NCI-H2081 (cell line): Measurements from ENCODE around the gene GRAMD4.

ENCODE experiments used
- DNase-seq, 2 experiments: peaks; one replicate each; lab custom pipeline; 2025; lab: John Stamatoyannopoulos, UW

GRAMD4 gene

DNA sequence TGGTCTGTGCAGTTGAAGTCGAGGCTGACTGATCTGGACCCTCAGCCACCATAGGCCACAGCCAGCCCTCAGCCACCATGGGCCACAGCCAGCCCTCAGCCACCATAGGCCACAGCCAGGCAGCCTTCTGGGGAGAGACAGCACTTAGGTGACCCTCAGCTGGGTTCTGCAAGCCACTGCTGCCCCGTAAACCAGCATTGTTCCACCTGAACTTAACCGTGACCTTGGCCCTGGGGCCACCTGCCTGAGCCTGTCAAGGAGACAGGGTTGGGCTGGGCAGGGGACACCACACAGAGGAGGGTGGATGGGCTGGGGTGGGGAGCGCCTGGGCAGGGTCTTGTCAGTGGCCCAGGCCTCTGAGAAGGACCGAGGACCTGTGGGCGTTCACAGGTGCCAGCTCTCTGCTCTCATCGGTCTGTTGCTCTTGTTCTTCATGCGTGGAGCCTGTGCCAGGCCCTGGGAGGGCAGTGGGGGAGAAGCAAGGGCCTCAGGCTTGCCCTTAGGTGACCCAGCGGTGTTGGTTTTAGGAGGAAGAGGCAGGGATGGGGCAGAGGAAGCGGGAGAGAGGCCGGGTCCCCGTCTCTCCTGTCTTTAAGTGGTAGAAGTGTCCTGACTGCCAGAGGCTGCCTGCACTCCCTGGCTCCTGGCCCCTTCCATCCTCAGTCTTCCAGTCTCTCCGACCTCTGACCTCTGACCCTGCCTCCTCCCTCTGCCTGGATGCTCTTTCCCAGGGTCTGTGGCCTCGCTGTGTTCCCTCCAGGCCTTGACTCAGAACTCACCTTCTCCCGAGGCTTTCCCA lies 36.9 kb downstream of the GRAMD4 start:
- DNase-seq: no peak

DNA sequence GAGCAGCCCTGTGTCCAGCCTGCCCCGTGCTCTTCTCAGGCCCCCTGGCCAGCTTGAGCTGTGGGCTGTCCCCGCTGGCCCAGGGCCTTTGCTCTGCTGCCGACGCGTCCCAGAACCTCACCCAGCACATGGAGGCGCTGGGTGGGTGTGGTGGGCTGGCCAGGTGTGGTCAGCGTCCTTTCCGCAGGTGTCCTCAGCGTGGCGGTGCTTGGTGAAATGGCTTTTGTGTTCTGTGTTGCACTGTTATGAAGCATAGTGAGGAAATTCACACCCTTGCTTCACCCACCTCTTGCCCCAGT lies 37.4 kb downstream of the GRAMD4 start:
- DNase-seq: no peak

DNA sequence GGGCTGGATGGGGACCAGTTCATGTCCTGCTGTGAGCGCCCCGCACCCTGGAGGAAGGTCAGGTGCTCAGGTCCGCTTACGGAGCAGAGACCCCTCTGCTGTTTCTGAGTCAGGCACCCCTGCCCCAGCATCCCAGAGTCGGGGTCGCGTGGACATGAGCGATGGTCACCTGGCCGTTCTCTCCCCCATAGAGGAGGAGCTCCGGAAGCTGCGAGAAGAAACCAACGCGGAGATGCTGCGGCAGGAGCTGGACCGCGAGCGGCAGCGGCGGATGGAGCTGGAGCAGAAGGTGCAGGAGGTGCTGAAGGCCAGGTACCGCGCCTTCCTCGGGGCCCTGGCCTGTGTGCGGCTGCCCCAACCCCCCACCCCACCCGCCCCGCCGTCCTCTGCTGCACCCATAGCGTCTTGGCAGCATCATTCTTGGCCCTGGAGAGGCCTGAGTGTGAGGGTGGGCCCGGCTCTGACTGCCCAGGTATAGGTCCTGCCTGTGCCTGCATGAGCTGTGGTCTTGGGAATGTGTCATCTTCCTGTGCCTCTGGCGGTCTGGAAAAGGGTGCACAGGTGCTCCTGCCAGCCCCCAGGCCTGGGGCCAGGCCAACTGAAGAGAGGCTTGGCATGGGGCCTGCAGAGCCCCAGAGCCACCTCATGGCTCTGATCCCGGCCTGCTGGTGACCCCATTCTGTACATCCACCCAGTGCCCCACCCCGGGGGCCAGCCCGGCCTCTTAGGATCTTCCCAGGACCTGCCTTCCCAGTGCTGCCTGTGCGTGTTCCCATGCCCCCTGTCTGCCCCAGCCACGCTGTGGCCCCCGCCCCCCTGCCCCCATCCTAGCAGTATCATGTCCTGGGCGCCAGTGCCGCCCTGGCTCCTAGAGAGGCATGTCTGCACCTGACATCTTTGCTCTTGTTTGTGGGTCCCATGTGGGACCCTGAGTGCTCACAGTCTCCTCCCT lies 38.1 kb downstream of the GRAMD4 start:
- no peak for DNase-seq

DNA sequence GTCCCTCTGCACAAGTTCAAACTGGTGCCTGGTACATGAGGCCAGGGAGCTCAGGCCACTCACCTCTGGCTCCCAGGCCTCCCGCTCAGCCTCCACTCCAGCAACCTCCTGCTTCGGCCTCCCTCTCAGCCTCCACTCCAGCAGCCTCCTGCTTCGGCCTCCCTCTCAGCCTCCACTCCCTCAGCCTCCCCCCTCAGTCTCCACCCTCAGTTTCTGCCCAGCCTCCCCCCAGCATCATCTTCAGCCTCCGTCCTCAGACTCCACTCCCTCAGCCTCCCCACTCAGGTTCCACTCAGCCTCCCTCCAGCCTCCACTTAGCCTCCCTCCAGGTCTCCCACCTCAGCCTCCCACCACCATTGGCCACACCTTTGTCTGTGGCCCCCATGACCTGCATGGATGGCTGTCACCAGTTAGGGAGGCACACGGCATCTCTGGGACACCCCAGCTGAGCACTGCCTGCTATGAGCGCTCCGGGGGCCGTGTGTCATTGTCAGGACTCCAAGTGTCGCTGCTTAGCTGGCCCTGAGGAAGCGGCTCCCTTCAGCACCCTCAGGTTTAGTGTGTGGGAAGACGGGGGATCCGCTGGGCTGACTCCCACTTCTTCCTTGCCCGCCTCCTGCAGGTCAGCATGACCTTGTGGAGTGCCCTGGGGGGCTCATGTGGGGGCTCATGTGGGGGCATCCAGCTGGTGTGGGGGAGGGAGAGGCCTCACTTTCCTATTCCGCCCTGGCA lies 39.0 kb downstream of the GRAMD4 start:
- no peak for DNase-seq

DNA sequence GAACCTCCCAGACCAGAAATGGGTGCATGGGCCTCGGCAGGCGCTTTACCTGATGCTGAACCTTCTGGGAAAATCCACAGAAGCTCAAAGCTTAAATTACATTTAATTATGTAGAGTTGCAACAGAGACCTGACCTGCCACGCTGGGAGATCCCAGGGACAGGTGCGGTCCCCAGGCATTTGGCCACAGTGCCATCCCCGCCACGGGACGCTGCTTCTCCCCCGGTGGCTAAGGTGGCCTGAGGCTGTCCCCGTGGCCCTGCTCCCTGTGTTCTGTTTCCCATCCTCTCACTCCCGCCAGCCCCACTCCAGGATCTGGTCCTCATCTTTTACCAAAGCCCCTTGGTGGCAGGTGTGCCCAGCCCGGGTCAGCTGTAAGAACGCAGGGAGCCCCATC lies 39.6 kb downstream of the GRAMD4 start:
- no peak for DNase-seq

DNA sequence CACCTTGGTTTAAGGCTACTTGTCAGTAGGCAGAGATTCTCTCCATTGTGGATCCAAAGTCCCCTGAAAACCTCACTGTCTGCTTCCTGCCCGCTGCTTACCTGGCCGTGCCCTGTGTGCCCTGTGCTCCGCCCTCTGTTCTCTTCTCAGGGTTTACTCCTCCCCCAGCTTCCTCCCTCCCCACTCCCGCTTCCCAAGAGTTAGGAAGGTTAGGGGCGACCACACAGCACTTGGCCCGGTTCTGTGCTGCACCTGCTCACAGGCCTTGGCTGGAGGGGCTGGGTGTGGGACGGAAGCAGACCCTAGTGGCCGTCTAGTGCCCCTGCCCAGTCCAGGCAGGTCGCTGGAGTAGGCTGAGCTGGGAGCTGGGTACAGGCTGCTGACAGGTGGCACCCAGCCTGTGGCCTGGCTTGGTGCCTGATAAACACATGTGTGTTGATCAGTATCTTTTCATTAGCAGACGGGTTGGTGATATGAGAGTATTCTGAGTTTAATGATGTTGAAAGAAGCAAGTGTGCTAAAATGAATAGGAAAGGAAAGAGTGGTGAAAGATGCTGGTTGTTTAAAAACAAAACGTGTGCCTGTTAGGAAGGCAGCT lies 40.5 kb downstream of the GRAMD4 start:
- DNase-seq: peak; percentile 17 to 67

DNA sequence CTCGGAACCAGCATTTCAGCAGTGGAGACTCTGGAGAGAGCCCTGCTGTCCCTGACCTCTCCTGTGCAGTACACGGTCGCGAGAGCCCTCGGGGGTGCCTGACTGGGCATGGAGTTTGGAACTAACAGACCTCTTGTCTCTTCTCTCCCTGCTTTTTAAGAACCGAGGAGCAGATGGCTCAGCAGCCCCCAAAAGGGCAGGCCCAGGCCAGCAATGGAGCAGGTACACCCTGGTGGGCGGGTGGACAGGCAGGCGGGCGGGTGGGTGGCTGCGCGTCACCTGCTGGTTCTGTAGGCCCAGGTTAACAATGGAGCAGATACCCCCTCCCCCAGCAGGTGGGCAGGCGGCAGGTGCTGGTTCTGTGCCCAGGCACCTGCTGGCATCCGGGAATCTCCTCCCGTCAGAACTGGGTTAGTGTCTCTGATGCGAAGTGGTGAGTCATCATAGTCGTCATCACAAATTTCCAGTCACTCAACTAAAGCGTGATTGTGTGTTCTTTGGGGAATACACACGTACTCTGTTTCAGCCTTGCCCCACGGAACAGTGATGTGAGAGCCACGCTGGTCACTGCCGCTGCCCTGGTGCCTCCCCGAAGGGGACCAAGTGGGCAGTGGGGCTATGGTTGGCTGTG lies 41.1 kb downstream of the GRAMD4 start:
- peak; percentile 40 to 74 for DNase-seq

DNA sequence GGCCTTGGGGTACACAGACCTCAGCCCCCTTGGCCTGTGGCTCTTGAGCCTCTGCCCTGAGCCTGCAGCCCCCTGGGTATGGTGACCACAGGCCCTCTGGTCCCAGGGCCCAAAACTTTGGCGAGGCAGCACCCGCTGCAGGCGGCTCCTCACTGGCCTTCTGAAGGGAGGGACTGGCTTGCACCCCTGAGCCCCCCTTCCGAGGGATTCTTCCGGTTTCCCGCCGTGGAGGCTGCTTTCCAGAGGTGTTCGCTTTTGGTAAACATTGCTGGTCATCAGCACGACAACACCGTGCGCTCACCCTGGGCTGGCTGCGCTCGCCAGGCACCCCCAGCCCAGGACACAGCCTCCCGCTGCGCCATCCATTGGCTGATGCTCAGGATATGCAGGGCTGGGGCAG lies 42.0 kb downstream of the GRAMD4 start:
- no peak for DNase-seq

DNA sequence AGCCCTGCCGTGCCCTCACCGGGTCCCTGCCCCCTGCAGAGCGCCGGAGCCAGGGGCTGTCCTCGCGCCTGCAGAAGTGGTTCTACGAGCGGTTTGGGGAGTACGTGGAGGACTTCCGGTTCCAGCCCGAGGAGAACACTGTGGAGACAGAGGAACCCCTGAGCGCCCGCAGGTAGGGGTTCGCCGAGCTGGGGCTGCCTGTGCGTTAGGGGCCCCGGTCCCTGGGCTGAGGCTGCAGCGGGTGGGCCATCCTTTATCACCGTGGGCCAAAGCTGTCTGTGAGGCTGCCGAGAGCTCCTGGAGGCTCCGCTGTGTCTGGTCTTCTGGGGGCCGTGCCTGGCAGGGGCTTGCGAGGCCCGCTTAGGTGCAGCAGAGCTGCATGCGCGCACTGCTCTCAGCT lies 42.8 kb downstream of the GRAMD4 start:
- DNase-seq: no peak

DNA sequence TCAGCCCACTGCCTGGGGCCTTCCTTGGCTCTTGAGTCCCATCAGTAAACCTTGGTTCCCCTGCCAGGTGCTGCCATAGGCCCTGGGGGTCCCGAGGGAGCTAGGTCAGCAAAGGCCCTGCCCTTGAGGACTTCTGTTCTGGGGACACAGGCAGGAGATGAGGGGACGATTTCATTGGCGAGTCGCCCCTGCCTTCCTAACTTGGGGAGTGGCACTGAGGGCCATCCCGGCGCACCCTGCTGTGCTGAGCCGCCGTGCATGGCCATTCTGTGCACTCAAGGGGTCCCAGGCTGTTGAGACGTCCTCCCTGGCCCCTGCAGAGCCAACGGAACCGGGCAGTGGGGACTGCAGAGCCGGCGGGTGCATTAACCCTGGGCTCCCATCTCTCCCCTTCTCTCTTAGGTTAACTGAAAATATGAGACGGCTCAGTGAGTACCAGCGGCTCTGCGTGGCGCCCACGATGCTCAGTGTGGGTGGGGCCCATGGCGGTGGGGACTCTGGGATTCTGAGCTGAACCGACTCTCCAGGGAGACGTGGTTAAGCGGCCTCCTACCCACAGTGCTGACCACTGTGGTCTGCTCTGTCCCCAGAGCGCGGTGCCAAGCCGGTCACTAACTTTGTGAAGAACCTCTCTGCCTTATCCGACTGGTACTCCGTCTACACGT lies 43.4 kb downstream of the GRAMD4 start:
- no peak for DNase-seq

DNA sequence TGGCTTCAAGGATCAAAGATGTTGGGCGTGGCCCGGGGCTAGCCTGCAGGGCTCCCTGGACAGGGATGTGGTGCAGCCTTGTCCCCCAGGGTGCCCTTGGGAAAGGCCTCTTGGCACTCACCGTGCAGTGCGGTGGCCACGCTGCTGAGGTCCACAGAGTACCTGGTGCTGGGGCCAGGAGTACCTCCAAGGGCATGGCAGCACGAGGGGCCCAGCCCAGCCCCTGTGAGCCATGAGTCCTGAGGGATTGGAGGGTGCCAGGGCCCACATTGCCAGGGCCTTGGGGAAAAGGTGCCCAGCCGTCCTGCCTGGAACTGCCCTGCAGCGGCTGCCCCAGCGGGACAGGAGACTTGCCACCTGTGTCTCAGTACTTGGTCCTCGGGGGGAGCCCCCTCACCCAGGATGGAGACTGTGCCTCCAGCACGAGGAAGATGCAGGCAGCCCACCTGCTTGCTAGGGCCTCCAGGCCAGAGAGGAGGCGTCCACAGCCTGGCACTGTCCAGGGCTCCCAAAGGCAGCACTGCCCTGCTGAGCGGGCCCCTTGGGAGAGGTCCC lies 44.2 kb downstream of the GRAMD4 start:
- no peak for DNase-seq

DNA sequence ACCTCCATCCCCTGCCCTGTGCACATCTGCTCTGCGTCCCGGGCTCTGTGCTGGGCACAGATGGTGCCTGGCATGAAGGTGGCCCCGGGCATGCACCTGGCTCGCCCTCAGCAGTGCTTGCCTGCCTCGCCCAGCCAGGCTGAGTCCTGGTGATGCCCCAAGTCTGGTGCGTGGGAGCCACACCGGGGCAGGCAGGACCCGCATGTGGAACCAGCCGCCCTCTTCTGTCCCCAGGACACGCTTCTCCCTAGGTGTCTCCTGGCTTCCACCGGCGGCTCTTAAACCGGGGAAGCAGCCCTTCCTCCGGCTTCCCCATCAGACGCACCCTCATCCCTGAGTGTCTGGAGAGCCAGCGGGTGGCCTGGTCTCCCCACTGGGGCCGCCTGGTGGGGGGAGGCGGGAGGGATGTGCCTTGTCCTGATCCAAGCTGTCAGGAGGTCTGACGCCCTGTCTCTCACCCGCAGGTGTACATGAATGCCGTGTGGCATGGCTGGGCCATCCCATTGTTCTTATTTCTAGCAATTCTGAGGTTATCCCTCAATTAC lies 45.0 kb downstream of the GRAMD4 start:
- no peak for DNase-seq

DNA sequence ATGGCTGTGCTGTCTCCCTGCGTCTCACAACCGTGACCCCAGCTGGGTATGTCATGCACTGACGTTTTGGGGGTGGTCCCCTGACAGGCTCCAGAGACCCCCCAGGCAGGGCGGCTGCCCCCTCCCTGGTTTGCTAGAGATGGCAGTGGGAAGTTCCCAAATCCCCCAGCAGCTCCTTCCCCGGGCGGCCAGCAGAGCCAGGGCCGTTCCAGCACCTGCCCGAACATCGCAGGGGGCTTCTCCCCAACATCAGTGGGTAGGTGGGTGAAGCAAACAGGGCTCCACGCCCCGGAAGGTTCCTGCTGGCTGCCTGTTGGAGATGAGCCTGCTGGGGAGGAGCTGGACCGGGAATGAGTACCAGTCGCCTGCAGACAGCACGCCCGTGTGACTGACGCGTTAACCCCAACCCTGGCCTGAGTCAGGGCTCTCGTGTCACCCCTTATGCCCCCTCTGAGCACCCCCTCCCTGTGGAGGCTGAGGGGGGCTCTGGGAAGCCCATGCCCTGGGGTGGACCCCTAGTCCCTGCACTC lies 45.6 kb downstream of the GRAMD4 start:
- DNase-seq: no peak

DNA sequence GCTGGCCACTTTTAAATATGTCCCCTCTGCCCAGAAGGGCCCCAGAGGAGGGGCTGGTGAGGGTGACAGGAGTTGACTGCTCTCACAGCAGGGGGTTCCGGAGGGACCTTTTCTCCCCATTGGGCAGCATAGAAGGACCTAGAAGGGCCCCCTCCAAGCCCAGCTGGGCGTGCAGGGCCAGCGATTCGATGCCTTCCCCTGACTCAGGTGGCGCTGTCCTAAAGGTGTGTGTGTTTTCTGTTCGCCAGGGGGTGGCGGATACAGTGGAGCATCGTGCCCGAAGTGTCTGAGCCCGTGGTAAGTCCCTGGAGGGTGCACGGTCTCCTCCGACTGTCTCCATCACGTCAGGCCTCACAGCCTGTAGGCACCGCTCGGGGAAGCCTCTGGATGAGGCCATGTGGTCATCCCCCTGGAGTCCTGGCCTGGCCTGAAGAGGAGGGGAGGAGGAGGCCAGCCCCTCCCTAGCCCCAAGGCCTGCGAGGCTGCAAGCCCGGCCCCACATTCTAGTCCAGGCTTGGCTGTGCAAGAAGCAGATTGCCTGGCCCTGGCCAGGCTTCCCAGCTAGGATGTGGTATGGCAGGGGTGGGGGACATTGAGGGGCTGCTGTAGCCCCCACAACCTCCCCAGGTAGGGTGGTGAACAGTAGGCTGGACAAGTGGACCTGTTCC lies 46.5 kb downstream of the GRAMD4 start:
- no peak for DNase-seq

DNA sequence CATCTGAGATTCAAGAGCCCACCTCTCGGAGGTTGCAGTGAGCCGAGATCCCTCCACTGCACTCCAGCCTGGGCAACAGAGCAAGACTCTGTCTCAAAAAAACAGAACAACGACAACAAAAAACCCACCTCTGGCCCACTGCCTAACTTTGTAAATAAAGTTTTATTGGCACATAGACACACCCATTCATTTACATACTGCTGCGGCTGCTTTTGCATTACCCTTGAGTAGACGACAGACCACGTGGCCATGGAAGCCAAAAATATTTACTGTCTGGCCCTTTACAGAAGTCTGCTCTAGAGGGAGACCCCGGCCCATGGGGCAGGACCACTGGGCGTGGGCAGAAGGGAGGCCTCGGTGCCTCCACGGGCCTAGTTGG lies 47.0 kb downstream of the GRAMD4 start:
- no peak for DNase-seq

DNA sequence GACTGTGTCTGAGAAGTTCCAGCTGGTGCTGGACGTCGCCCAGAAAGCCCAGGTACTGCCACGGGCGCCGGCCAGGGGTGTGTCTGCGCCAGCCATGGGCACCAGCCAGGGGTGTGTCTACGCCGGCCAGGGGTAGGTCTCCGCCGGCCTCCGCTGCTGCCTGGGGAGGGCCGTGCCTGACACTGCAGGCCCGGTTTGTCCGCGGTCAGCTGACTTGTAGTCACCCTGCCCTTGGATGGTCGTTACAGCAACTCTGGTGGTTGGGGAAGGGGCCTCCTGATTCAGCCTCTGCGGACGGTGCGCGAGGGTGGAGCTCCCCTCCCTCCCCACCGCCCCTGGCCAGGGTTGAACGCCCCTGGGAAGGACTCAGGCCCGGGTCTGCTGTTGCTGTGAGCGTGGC lies 47.9 kb downstream of the GRAMD4 start:
- no peak for DNase-seq

DNA sequence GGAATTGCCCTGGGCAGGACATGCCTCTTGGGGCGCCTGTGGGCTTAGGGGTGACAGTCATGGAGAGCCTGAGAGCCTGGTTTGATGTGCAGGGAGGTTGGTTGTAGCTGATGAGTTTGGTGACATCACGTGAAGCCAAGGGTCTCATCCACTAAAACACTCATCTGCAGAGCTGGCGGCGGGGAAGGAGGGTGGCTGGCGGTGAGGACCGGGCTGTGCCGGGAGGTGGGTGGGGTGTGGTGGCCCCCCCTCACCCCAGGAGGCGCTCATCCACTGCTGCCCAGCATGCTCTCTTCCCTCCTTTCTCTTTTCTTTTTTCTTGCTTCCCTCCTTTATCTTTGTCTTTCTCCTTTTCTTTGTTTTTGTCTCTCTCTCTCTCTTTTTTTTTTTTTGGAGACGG lies 49.0 kb downstream of the GRAMD4 start:
- no peak for DNase-seq

DNA sequence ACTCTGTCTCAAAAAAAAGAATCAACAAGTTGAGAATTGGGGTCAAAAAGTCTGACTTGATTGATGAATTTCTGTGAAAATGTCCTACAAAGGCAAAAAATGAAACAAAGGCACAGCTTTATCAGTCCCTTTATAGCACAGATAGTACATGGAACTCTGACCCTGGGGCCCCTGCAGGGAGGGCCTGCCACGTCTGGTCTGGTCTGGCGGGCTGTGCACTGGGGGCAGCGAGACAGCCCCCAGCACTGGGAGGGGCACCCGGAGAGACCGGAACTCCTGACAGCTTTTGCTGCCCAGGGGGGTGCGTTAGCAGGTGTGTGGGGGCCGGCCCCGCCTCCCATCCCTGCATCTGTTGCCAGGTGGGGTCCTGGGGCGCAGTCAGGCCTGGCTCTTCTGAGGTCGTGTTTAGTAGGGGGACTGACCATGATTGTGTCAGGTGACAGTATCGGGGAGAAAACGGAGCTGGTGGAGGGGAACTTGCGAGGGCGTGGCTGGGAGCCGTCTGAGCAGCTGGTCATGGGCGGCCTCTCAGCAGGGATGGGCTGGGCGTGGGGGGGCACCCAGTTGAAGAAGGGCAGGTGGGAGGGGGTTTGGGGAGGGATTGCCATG lies 51.7 kb downstream of the GRAMD4 start:
- DNase-seq: no peak

DNA sequence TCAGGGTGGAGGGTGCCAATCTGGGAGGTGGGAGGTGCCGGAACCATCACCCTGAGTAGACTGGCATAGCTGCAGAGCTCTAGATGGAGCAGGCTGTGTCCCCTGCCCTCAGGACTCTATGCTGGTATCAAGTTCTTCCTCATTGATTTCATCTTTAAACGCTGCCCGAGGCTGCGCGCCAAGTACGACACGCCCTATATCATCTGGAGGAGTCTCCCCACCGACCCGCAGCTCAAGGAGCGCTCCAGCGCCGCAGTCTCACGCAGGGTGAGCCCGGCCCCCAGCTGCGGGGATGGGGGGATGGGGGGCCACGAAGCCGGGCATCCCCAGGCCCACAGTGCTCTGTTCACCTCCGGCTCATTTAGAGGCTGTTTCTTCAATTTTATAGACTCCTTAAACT lies 52.5 kb downstream of the GRAMD4 start:
- no peak for DNase-seq
